ENCODE measurements around the gene RPL38.

RPL38 gene

GRCh38 chr17:74233937-74234336 is 30.5 kb downstream of the RPL38 start:
- TF ChIP-seq TCF4 (CRISPR knock-in tag; IDR thresholded peaks at IDR 0.05; ENCODE audit: borderline replicate concordance) (no peak), ESRRG (CRISPR knock-in tag; IDR thresholded peaks at IDR 0.05) (no peak), ZC3H10 (CRISPR knock-in tag; IDR thresholded peaks at IDR 0.05) (no peak), ZFP3 (CRISPR knock-in tag; IDR thresholded peaks at IDR 0.05) (no peak), CSDC2 (CRISPR knock-in tag; IDR thresholded peaks at IDR 0.05) (no peak), ISL1 (CRISPR knock-in tag; IDR thresholded peaks at IDR 0.05) (no peak), ZNF70 (CRISPR knock-in tag; IDR thresholded peaks at IDR 0.05) (no peak), OSR1 (CRISPR knock-in tag; IDR thresholded peaks at IDR 0.05) (no peak), ZNF565 (CRISPR knock-in tag; conservative IDR thresholded peaks at IDR 0.05; ENCODE audit: low read depth) (no peak), BACH2 (CRISPR knock-in tag; IDR thresholded peaks at IDR 0.05; ENCODE audit: borderline replicate concordance) (no peak), SNAI2 (CRISPR knock-in tag; IDR thresholded peaks at IDR 0.05) (no peak), GLIS3 (CRISPR knock-in tag; IDR thresholded peaks at IDR 0.05) (no peak), POU6F1 (CRISPR knock-in tag; IDR thresholded peaks at IDR 0.05; ENCODE audit: borderline replicate concordance, low read depth) (no peak)
- TF ChIP-seq, protein P1, sequence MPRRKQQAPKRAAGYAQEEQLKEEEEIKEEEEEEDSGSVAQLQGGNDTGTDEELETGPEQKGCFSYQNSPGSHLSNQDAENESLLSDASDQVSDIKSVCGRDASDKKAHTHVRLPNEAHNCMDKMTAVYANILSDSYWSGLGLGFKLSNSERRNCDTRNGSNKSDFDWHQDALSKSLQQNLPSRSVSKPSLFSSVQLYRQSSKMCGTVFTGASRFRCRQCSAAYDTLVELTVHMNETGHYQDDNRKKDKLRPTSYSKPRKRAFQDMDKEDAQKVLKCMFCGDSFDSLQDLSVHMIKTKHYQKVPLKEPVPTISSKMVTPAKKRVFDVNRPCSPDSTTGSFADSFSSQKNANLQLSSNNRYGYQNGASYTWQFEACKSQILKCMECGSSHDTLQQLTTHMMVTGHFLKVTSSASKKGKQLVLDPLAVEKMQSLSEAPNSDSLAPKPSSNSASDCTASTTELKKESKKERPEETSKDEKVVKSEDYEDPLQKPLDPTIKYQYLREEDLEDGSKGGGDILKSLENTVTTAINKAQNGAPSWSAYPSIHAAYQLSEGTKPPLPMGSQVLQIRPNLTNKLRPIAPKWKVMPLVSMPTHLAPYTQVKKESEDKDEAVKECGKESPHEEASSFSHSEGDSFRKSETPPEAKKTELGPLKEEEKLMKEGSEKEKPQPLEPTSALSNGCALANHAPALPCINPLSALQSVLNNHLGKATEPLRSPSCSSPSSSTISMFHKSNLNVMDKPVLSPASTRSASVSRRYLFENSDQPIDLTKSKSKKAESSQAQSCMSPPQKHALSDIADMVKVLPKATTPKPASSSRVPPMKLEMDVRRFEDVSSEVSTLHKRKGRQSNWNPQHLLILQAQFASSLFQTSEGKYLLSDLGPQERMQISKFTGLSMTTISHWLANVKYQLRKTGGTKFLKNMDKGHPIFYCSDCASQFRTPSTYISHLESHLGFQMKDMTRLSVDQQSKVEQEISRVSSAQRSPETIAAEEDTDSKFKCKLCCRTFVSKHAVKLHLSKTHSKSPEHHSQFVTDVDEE (CRISPR knock-in tag; IDR thresholded peaks at IDR 0.05) = no peak
- ATAC-seq = no peak

DNA sequence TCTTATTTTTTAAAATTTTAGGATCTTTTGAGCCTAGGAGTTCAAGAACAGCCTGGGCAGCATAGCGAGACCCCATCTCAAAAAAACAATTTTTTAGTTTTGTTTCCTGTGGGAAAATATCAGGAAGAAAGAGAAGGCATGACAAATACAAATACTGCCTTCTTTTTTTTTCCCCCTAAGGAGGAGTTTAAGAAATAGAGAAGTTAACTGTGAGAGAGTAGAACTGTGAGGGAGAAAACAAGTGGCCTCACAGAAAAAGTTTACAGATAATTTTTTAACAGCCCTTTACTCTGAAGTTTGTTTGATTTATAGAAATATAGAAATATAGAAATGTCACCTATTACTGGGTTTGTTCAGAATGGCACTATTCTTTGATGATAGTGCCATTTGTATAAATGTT is 31.0 kb downstream of the RPL38 start:
- ATAC-seq = no peak

DNA sequence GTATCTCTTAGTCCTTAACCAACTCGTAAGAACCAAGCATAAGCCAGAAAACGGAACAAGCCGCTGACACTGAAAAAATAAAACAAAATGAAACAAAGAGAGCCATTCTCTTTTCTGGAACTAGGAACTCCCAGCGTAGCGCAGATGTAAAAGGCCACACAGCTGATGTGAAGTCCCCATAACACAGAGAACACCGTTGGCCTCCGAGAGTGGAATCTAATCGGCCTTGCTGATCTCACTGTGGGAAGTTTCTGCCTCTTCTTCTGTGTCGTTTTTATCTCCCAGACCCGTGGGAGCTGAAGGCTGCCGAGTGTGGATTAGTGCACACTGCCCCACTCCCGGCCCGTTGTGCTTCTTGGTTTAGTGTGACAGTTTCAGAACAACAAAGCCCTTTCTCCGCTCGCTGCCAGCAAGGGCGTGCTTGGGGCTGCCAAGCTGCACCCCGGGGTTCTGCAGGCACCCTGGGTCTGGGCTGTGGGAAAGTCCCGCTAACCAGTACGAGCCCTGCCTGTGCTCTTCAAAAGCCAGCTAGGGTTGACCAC is 31.6 kb downstream of the RPL38 start:
- no peak for TF ChIP-seq TCF4 (CRISPR knock-in tag; IDR thresholded peaks at IDR 0.05; ENCODE audit: borderline replicate concordance)

More for the DNA sequence above, 31.0 kb downstream of the RPL38 start:
- TF ChIP-seq CSDC2 (CRISPR knock-in tag; IDR thresholded peaks at IDR 0.05) = no peak

GRCh38 chr17:74235911-74236371 is 32.5 kb downstream of the RPL38 start:
- no peak for ATAC-seq

More for the DNA sequence above, 31.6 kb downstream of the RPL38 start:
- no peak for ATAC-seq

More at GRCh38 chr17:74235911-74236371, 32.5 kb downstream of the RPL38 start:
- TF ChIP-seq ZFP30 (CRISPR knock-in tag; IDR thresholded peaks at IDR 0.05) (no peak), ZNF8 (CRISPR knock-in tag; IDR thresholded peaks at IDR 0.05) (no peak), PPARA (CRISPR knock-in tag; IDR thresholded peaks at IDR 0.05; ENCODE audit: borderline replicate concordance) (no peak), BACH2 (CRISPR knock-in tag; IDR thresholded peaks at IDR 0.05; ENCODE audit: borderline replicate concordance) (no peak), GLIS3 (CRISPR knock-in tag; IDR thresholded peaks at IDR 0.05) (no peak), TOX (CRISPR knock-in tag; IDR thresholded peaks at IDR 0.05; ENCODE audit: borderline replicate concordance) (no peak), POU6F1 (CRISPR knock-in tag; IDR thresholded peaks at IDR 0.05; ENCODE audit: borderline replicate concordance, low read depth) (no peak), RARB (CRISPR knock-in tag; IDR thresholded peaks at IDR 0.05) (no peak), CREB5 (CRISPR knock-in tag; IDR thresholded peaks at IDR 0.05; ENCODE audit: low read depth) (no peak), ZFP3 (CRISPR knock-in tag; IDR thresholded peaks at IDR 0.05) (no peak), ZC3H10 (CRISPR knock-in tag; IDR thresholded peaks at IDR 0.05) (no peak), ZNF565 (CRISPR knock-in tag; conservative IDR thresholded peaks at IDR 0.05; ENCODE audit: low read depth) (no peak), TCF4 (CRISPR knock-in tag; IDR thresholded peaks at IDR 0.05; ENCODE audit: borderline replicate concordance) (no peak), ARNTL (CRISPR knock-in tag; IDR thresholded peaks at IDR 0.05; ENCODE audit: borderline replicate concordance, low read depth) (no peak), ISL1 (CRISPR knock-in tag; IDR thresholded peaks at IDR 0.05) (no peak), OSR1 (CRISPR knock-in tag; IDR thresholded peaks at IDR 0.05) (no peak), SNAI2 (CRISPR knock-in tag; IDR thresholded peaks at IDR 0.05) (no peak), ESRRG (CRISPR knock-in tag; IDR thresholded peaks at IDR 0.05) (no peak), CSDC2 (CRISPR knock-in tag; IDR thresholded peaks at IDR 0.05) (no peak)
- TF ChIP-seq, protein P2, sequence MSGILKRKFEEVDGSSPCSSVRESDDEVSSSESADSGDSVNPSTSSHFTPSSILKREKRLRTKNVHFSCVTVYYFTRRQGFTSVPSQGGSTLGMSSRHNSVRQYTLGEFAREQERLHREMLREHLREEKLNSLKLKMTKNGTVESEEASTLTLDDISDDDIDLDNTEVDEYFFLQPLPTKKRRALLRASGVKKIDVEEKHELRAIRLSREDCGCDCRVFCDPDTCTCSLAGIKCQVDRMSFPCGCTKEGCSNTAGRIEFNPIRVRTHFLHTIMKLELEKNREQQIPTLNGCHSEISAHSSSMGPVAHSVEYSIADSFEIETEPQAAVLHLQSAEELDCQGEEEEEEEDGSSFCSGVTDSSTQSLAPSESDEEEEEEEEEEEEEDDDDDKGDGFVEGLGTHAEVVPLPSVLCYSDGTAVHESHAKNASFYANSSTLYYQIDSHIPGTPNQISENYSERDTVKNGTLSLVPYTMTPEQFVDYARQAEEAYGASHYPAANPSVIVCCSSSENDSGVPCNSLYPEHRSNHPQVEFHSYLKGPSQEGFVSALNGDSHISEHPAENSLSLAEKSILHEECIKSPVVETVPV (CRISPR knock-in tag; IDR thresholded peaks at IDR 0.05) = no peak

All from SK-N-SH treated with all-trans-retinoic acid at 6 μM for 48 hours (cell line).